Sigmoid colon (tissue), 7 donors: ENCODE data around the gene SNX19. TPM values are rescaled to one million over a fixed set of nuclear protein-coding genes. Genes with fewer than 3 reads are reported as not detected.
A peak's percentile ranks its signal among the peaks of the same experiment; 100 is the strongest.

Experiments
- DNase-seq: peaks from one replicate; pipeline ENCODE4 v3.0.0-alpha.2; 2019
- H3K27ac ChIP-seq, 4 donors: fragments of 200-600 bp; sonication (generic); one replicate each; pipeline ENCODE4 v1.5.1; 2016 to 2019; ENCODE audit warnings: mild to moderate bottlenecking in 1 of 4
- H3K27me3 ChIP-seq, 3 donors: fragments of 200-600 bp; sonication (generic); one replicate each; pipeline ENCODE4 v1.5.1; 2019; ENCODE audit warnings: mild to moderate bottlenecking in 1 of 3
- H3K36me3 ChIP-seq, 4 donors: fragments of 200-600 bp; sonication (generic); one replicate each; pipeline ENCODE4 v1.5.1; 2016 to 2019
- H3K4me1 ChIP-seq, 4 donors: fragments of 200-600 bp; sonication (generic); one replicate each; pipeline ENCODE4 v1.5.1; 2017 to 2019
- H3K4me3 ChIP-seq, 4 donors: fragments of 200-600 bp; sonication (generic); one replicate each; pipeline ENCODE4 v1.5.1; 2017 to 2019; ENCODE audit warnings: mild to moderate bottlenecking in 2 of 4, moderate library complexity in 1 of 4
- H3K9me3 ChIP-seq, 4 donors: fragments of 200-600 bp in 3 of 4; sonication (generic) in 3 of 4; one replicate each; pipeline versions ENCODE4 v1.5.1 to v1.6.1; 2013 to 2019
- CTCF ChIP-seq, 4 experiments: fragments of 450-650 bp in 3 of 4; fragments of 200-600 bp in 1 of 4; IDR thresholded peaks; one replicate each; pipeline ENCODE4 v1.5.1; 2016 to 2019; ENCODE audit warnings: antibody characterized with exemption in 4 of 4, mild to moderate bottlenecking in 3 of 4, moderate library complexity in 2 of 4
- EP300 ChIP-seq, 4 donors: sonication (generic); formaldehyde crosslinking; IDR thresholded peaks; one replicate each; pipeline ENCODE4 v1.6.1; 2017; ENCODE audit warnings: antibody characterized with exemption in 4 of 4
- POLR2A ChIP-seq, 2 donors: fragments of 450-650 bp; IDR thresholded peaks; one replicate each; pipeline ENCODE4 v1.6.1; 2016; ENCODE audit warnings: antibody characterized with exemption in 2 of 2, mild to moderate bottlenecking in 2 of 2, moderate library complexity in 2 of 2
- POLR2AphosphoS5 ChIP-seq, 4 donors: sonication (generic); formaldehyde crosslinking; IDR thresholded peaks; one replicate each; pipeline ENCODE4 v1.6.1; 2017; ENCODE audit warnings: antibody characterized with exemption in 4 of 4
- WGBS, 2 donors: extraction: QIAGEN DNeasy Blood & Tissue Kit; methylation state at CpG; one replicate each; pipeline ENCODE4 v1.1.7; 2013; 5-methylcytosine and 5-hydroxymethylcytosine counted together
- intact Hi-C: fragments of 100-400 bp; cut with DNase I; formaldehyde crosslinking; loops from one replicate; pipeline ENCODE4 v1.15.1; 2023
- polyA plus RNA-seq, 3 donors: library from polyadenylated mRNA; stranded (reverse); fragments of 200-250 nt; gene quantifications; one replicate each; pipeline ENCODE4 v1.2.3, GENCODE V29; 2013
- total RNA-seq, 4 donors: library from RNA; depleted of rRNA; stranded (reverse); fragments of >200 nt; gene quantifications; one replicate each; pipeline ENCODE4 v1.1.0, GENCODE V29; 2016
- donor health status: healthy with polysubstance abuse.
- donor health status: Bipolar disorder and iron deficiency.
- donor health status: healthy.

The SNX19 gene
- total and polyA plus RNA-seq, 7 donors = 14.1 to 124 (median 72.1) TPM

- TF ChIP-seq EP300 (IDR thresholded peaks at IDR 0.05) (no peak), POLR2A (IDR thresholded peaks at IDR 0.05) (no peak)
- 90 to 92% methylated on average over 7 of the region's 7 CpGs for whole genome bisulfite sequencing, 2 donors
These were observed 41.2 kb downstream of the SNX19 start for GRCh38 chr11:130874955-130875531.

DNA sequence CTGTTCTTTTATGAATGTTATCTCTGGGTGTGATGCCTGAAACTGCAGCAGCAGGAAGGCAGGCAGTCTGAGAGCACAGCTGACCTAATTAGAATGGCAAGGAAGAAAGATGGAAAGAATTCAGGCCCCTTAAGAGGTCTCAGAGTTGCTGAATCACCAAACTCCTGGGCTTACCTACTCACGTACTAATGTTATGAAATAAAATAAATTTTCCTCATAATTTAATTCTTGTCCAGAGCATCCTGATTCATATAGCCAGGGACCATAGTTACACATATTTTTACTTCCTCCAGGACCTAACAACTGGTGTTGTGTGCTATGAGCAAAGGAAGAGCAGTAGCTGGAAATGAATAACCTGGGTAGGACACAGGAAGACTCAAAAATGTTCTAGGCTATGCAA lies 41.9 kb downstream of the SNX19 start:
- peak overlapping the region in 1 of 4 donors; percentile 3 for H3K27ac ChIP-seq

More at GRCh38 chr11:130874955-130875531, 41.2 kb downstream of the SNX19 start:
- intact Hi-C loops = no loop called here
- Histone ChIP-seq H3K9me3 (no peaks in the 10 kb centered on the region), H3K36me3 (peaks cover 27 to 69% (median 37%) of the 10 kb centered on the region in 4 donors), H3K27ac (no peak overlapping the region), H3K4me1 (peaks cover 0 to 28% (median 20%) of the 10 kb centered on the region in 4 donors), H3K27me3 (no peaks in the 10 kb centered on the region), H3K4me3 (no peak overlapping the region)
- DNase-seq = no peak

DNA sequence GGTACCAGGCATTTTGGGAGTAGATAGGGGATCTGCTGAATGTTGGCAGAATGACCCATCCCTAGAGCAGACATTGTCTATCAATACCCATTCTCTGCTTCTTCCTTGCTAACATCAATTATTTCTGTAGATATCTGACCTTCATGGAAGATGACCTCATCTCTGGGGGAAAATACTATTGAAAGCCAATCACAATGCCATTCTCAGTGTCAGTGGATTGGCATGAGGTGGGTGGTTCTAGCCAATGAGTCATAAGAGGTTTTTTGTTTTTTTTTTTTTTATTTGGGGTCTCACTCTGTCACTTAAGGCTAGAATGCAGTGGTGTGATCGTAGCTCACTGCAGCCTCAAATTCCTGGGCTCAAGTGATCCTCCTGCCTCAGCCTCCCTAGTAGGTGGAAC lies 42.5 kb downstream of the SNX19 start:
- WGBS, 2 donors = 91 to 92% methylated on average over 1 of the region's 1 CpG
- TF ChIP-seq POLR2AphosphoS5 (IDR thresholded peaks at IDR 0.05) (no peak), CTCF (IDR thresholded peaks at IDR 0.05) (no peak), EP300 (IDR thresholded peaks at IDR 0.05) (no peak), POLR2A (IDR thresholded peaks at IDR 0.05) (no peak)
- Histone ChIP-seq H3K27me3 (no peaks in the 10 kb centered on the region), H3K27ac (peak overlapping the region in 1 of 4 donors; percentile 31), H3K4me1 (peaks cover 0 to 28% (median 20%) of the 10 kb centered on the region in 4 donors), H3K36me3 (peaks cover 14 to 56% (median 25%) of the 10 kb centered on the region in 4 donors), H3K9me3 (no peaks in the 10 kb centered on the region), H3K4me3 (no peak overlapping the region)
- intact Hi-C loops = no loop called here
- no peak for DNase-seq

More for the DNA sequence above, 41.9 kb downstream of the SNX19 start:
- Histone ChIP-seq H3K4me1 (peaks cover 0 to 28% (median 20%) of the 10 kb centered on the region in 4 donors), H3K4me3 (no peak overlapping the region), H3K9me3 (no peaks in the 10 kb centered on the region), H3K27me3 (no peaks in the 10 kb centered on the region), H3K36me3 (peaks cover 20 to 62% (median 31%) of the 10 kb centered on the region in 4 donors)
- intact Hi-C loops = no loop called here
- WGBS, 2 donors = 44 to 62% methylated on average over 1 of the region's 1 CpG
- TF ChIP-seq CTCF (IDR thresholded peaks at IDR 0.05) = no peak
- TF ChIP-seq POLR2A (IDR thresholded peaks at IDR 0.05) = no peak
- TF ChIP-seq EP300 (IDR thresholded peaks at IDR 0.05) = no peak
- TF ChIP-seq POLR2AphosphoS5 (IDR thresholded peaks at IDR 0.05) = no peak
- DNase-seq = no peak

DNA sequence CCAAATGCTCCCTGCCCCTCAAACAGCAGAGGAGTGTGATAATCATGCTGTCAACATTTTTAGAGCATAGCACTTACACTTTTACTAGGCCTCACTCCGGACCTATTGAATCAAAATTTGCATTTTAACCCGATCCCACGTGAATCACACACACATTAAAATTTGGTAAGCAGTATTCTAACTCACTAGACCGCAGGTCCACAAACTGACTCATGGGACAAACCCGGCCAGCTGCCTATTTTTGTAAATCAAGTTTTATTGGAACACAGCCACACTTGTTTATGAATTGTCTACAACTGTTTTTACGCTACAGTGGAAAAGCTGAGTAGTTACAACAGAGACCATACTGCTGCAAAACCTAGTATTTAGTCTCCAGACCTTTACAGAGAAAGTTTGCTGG lies 43.3 kb downstream of the SNX19 start:
- H3K27me3 ChIP-seq = no peaks in the 10 kb centered on the region
- H3K9me3 ChIP-seq = no peaks in the 10 kb centered on the region
- intact Hi-C loops = no loop called here
- peak overlapping the region in 3 of 4 donors; percentile 18 to 38 (median 31) for H3K27ac ChIP-seq
- no peak for DNase-seq
- H3K4me3 ChIP-seq = no peak overlapping the region
- H3K4me1 ChIP-seq = peaks cover 0 to 28% (median 18%) of the 10 kb centered on the region in 4 donors
- peaks cover 6 to 48% (median 17%) of the 10 kb centered on the region in 4 donors for H3K36me3 ChIP-seq
- 81% methylated on average over 6 of the region's 6 CpGs for WGBS, 2 donors
- no peak for TF ChIP-seq POLR2A (IDR thresholded peaks at IDR 0.05)
- TF ChIP-seq CTCF (IDR thresholded peaks at IDR 0.05) = no peak
- TF ChIP-seq POLR2AphosphoS5 (IDR thresholded peaks at IDR 0.05) = no peak
- no peak for TF ChIP-seq EP300 (IDR thresholded peaks at IDR 0.05)

DNA sequence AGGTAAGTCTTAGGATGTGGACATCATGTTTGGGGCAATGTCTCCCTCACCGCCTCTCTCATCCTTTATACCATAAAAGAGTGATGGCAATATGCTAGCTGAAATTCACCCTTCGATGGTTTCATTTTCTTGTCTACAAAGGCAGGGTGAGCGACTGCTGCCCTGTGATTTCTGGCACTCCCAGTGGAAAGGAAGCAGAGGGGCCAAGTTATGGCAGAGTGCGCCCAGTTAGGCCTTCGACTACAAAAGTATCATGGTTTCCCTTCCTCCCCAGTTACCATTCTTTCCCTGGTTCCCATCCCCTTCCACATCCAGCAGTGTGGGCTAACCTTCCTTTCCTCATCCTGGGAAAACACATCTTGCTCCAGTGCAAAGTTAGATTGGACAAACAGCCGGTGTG lies 43.8 kb downstream of the SNX19 start:
- Histone ChIP-seq H3K36me3 (peaks cover 1 to 44% (median 14%) of the 10 kb centered on the region in 4 donors), H3K4me1 (peaks cover 0 to 28% (median 16%) of the 10 kb centered on the region in 4 donors), H3K27ac (peak overlapping the region; percentile 18 to 38 (median 31)), H3K27me3 (no peaks in the 10 kb centered on the region), H3K9me3 (no peaks in the 10 kb centered on the region), H3K4me3 (no peak overlapping the region)
- no peak for TF ChIP-seq POLR2AphosphoS5 (IDR thresholded peaks at IDR 0.05)
- no peak for TF ChIP-seq EP300 (IDR thresholded peaks at IDR 0.05)
- no peak for TF ChIP-seq CTCF (IDR thresholded peaks at IDR 0.05)
- no peak for TF ChIP-seq POLR2A (IDR thresholded peaks at IDR 0.05)
- WGBS, 2 donors = 85 to 86% methylated on average over 6 of the region's 6 CpGs
- intact Hi-C loops = no loop called here
- DNase-seq = no peak
